Activated naive CD8-positive, alpha-beta T cell treated with anti-CD3 and anti-CD28 coated beads, Interleukin-2, amount 10 ng/mL, durations not matched to agents 7 days and 5 days (primary cell): Measurements from ENCODE around the gene ULBP1. TPM values are rescaled to one million over a fixed set of nuclear protein-coding genes. Genes with fewer than 3 reads are reported as not detected.
A peak's percentile ranks its signal among the peaks of the same experiment; 100 is the strongest.
"Not testable (repeated sequence)": the region's sequence is repeated elsewhere in the genome, so short reads cannot be mapped to it uniquely, and the experiment has no call there.

Experiments used
- ATAC-seq: fragments of 150-1000 bp; cut with Tn5 transposase; one replicate; pipeline ENCODE4 v1.10.0; 2021; ENCODE audit warnings: low read depth, moderate library complexity
- POLR2A ChIA-PET: fragments of 350-600 bp; sonication (Branson Sonifier 250); formaldehyde crosslinking; loops from one replicate; lab custom pipeline; 2021; ENCODE audit warnings: antibody characterized with exemption; lab: Charles Lee
- DNase-seq: peaks from one replicate; pipeline ENCODE4 v3.0.0; 2021
- H3K27ac Mint-ChIP-seq: one replicate; pipeline ENCODE4 v1.8.0; 2022; ENCODE audit warnings: mild to moderate bottlenecking, mixed read lengths
- H3K27me3 Mint-ChIP-seq: one replicate; pipeline ENCODE4 v1.8.0; 2022; ENCODE audit warnings: mild to moderate bottlenecking, moderate library complexity, mixed read lengths
- H3K36me3 Mint-ChIP-seq: one replicate; pipeline ENCODE4 v1.8.0; 2021; ENCODE audit warnings: mild to moderate bottlenecking, mixed read lengths
- H3K4me1 Mint-ChIP-seq: one replicate; pipeline ENCODE4 v1.8.0; 2021; ENCODE audit warnings: mixed read lengths
- H3K4me3 Mint-ChIP-seq: one replicate; pipeline ENCODE4 v1.8.0; 2022; ENCODE audit warnings: mild to moderate bottlenecking, moderate library complexity, mixed read lengths
- H3K9me3 Mint-ChIP-seq: one replicate; pipeline ENCODE4 v1.8.0; 2021; ENCODE audit warnings: mixed read lengths
- total RNA-seq, 2 experiments: library from RNA; stranded (reverse); gene quantifications; one replicate each; pipeline ENCODE4 v1.2.3, GENCODE V29; 2021

The ULBP1 gene
- under 1 TPM; 0.91 to 0.97 TPM for total RNA-seq

GRCh38 chr6:149963462-149964307 is at the start of gene ULBP1:
Gene ULBP1, plus strand, starts transcription at chr6:149963943. Its CDS starts 107 bp downstream, at chr6:149964050.
- Mint-ChIP-seq H3K27ac (peak within 1 kb of the TSS; percentile 88), H3K9me3 (no peaks in the 10 kb centered on the region), H3K4me1 (peaks cover 20% of the 10 kb centered on the region), H3K27me3 (peaks cover 84% of the 10 kb centered on the region), H3K4me3 (peak within 1 kb of the TSS; percentile 92), H3K36me3 (no peaks in the 10 kb centered on the region)
- DNase-seq = peak; percentile 86
- POLR2A ChIA-PET = no interaction called here
- peak; percentile 78 for ATAC-seq

- Mint-ChIP-seq H3K4me1 (no peaks in the 10 kb centered on the region), H3K36me3 (no peaks in the 10 kb centered on the region), H3K9me3 (no peaks in the 10 kb centered on the region), H3K27ac (no peak overlapping the region), H3K4me3 (no peak overlapping the region), H3K27me3 (peaks cover 39% of the 10 kb centered on the region)
- ATAC-seq (no peak), DNase-seq (no peak)
- POLR2A ChIA-PET = interaction anchor here (0.6 kb wide), 1 partner anchor 68 kb away, joined by 4 read pairs; no protein-coding TSS in a partner anchor
These were observed 47.5 kb upstream of the ULBP1 start for GRCh38 chr6:149915970-149916865.

GRCh38 chr6:149917679-149918078 is 46.1 kb upstream of the ULBP1 start:
- no peak overlapping the region for H3K27ac Mint-ChIP-seq
- peaks cover 49% of the 10 kb centered on the region for H3K27me3 Mint-ChIP-seq
- no peaks in the 10 kb centered on the region for H3K9me3 Mint-ChIP-seq
- no peak overlapping the region for H3K4me3 Mint-ChIP-seq
- POLR2A ChIA-PET = no interaction called here
- peaks cover 5% of the 10 kb centered on the region for H3K4me1 Mint-ChIP-seq
- H3K36me3 Mint-ChIP-seq = no peaks in the 10 kb centered on the region
- DNase-seq (no peak), ATAC-seq (no peak)

- POLR2A ChIA-PET = no interaction called here
- no peak overlapping the region for H3K4me3 Mint-ChIP-seq
These were observed 45.4 kb upstream of the ULBP1 start for GRCh38 chr6:149918151-149918905.

GRCh38 chr6:149919126-149919833 is 44.5 kb upstream of the ULBP1 start:
- DNase-seq, H3K36me3 Mint-ChIP-seq, H3K9me3 Mint-ChIP-seq, POLR2A ChIA-PET, H3K4me3 Mint-ChIP-seq, H3K27ac Mint-ChIP-seq, ATAC-seq: not testable (repeated sequence)
- Mint-ChIP-seq H3K27me3 (peaks cover 54% of the 10 kb centered on the region), H3K4me1 (peaks cover 11% of the 10 kb centered on the region)

More at GRCh38 chr6:149918151-149918905, 45.4 kb upstream of the ULBP1 start:
- Mint-ChIP-seq H3K36me3 (no peaks in the 10 kb centered on the region), H3K9me3 (no peaks in the 10 kb centered on the region), H3K27ac (no peak overlapping the region), H3K4me1 (peaks cover 11% of the 10 kb centered on the region), H3K27me3 (peaks cover 49% of the 10 kb centered on the region)
- no peak for DNase-seq
- ATAC-seq = no peak

GRCh38 chr6:149919834-149920225 is 43.9 kb upstream of the ULBP1 start:
- no peak for ATAC-seq
- Mint-ChIP-seq H3K9me3 (no peaks in the 10 kb centered on the region), H3K27ac (no peak overlapping the region), H3K27me3 (peaks cover 54% of the 10 kb centered on the region), H3K4me1 (peaks cover 11% of the 10 kb centered on the region), H3K36me3 (no peaks in the 10 kb centered on the region), H3K4me3 (no peak overlapping the region)
- POLR2A ChIA-PET = no interaction called here
- no peak for DNase-seq

- no peak overlapping the region for H3K4me3 Mint-ChIP-seq
- H3K36me3 Mint-ChIP-seq = no peaks in the 10 kb centered on the region
- POLR2A ChIA-PET = no interaction called here
- H3K27me3 Mint-ChIP-seq = peaks cover 61% of the 10 kb centered on the region
- no peak overlapping the region for H3K27ac Mint-ChIP-seq
- peaks cover 16% of the 10 kb centered on the region for H3K4me1 Mint-ChIP-seq
- H3K9me3 Mint-ChIP-seq = no peaks in the 10 kb centered on the region
- no peak for DNase-seq
- ATAC-seq = no peak
These were observed 42.4 kb upstream of the ULBP1 start for GRCh38 chr6:149921361-149921760.

- ATAC-seq, H3K9me3 Mint-ChIP-seq, H3K36me3 Mint-ChIP-seq, DNase-seq, POLR2A ChIA-PET, H3K27ac Mint-ChIP-seq: not testable (repeated sequence)
- Mint-ChIP-seq H3K4me3 (peak overlapping the region; percentile 37), H3K27me3 (peaks cover 57% of the 10 kb centered on the region), H3K4me1 (peaks cover 17% of the 10 kb centered on the region)
These were observed 41.7 kb upstream of the ULBP1 start for GRCh38 chr6:149922091-149922490.

GRCh38 chr6:149922642-149923326 is 41.0 kb upstream of the ULBP1 start, which contains the start of gene RAET1G:
Gene RAET1G, minus strand, starts transcription at chr6:149923121. Its CDS starts 111 bp downstream, at chr6:149923010.
- peak within 1 kb of the TSS; percentile 84 for H3K4me3 Mint-ChIP-seq
- no peaks in the 10 kb centered on the region for H3K9me3 Mint-ChIP-seq
- no peaks in the 10 kb centered on the region for H3K36me3 Mint-ChIP-seq
- H3K4me1 Mint-ChIP-seq = peaks cover 17% of the 10 kb centered on the region
- H3K27ac Mint-ChIP-seq = no peak within 1 kb of the TSS
- DNase-seq (peak; percentile 75), ATAC-seq (peak; percentile 92)
- POLR2A ChIA-PET = no interaction called here
- H3K27me3 Mint-ChIP-seq = peaks cover 63% of the 10 kb centered on the region

GRCh38 chr6:149923327-149923986 is 40.3 kb upstream of the ULBP1 start:
- Mint-ChIP-seq H3K36me3 (no peaks in the 10 kb centered on the region), H3K27ac (no peak overlapping the region), H3K27me3 (peaks cover 70% of the 10 kb centered on the region), H3K9me3 (no peaks in the 10 kb centered on the region), H3K4me1 (peaks cover 17% of the 10 kb centered on the region), H3K4me3 (peak overlapping the region; percentile 84)
- POLR2A ChIA-PET = no interaction called here
- no peak for DNase-seq
- ATAC-seq = peak; percentile 14

- no peak overlapping the region for H3K27ac Mint-ChIP-seq
- DNase-seq (no peak), ATAC-seq (no peak)
- peaks cover 17% of the 10 kb centered on the region for H3K4me1 Mint-ChIP-seq
- H3K9me3 Mint-ChIP-seq = no peaks in the 10 kb centered on the region
- POLR2A ChIA-PET = no interaction called here
- H3K36me3 Mint-ChIP-seq = no peaks in the 10 kb centered on the region
- H3K4me3 Mint-ChIP-seq = peak overlapping the region; percentile 21
- peaks cover 79% of the 10 kb centered on the region for H3K27me3 Mint-ChIP-seq
These were observed 39.4 kb upstream of the ULBP1 start for GRCh38 chr6:149924206-149924932.
